Colonic mucosa (tissue), 4 donors: ENCODE results near the gene AUH. TPM values are rescaled to one million over a fixed set of nuclear protein-coding genes. Genes with fewer than 3 reads are reported as not detected.

Experiments
- DNase-seq: peaks from one replicate; pipeline ENCODE4 v3.0.0-alpha.2; 2020
- H3K27ac ChIP-seq: fragments of 200-600 bp; one replicate; pipeline ENCODE4 v1.8.0; 2021
- H3K27me3 ChIP-seq: fragments of 200-600 bp; one replicate; pipeline ENCODE4 v1.8.0; 2021
- H3K36me3 ChIP-seq: fragments of 200-600 bp; one replicate; pipeline ENCODE4 v1.8.0; 2021
- H3K4me1 ChIP-seq: fragments of 200-600 bp; one replicate; pipeline ENCODE4 v1.8.0; 2021; ENCODE audit warnings: mild to moderate bottlenecking
- H3K4me3 ChIP-seq: fragments of 200-600 bp; one replicate; pipeline ENCODE4 v1.8.0; 2021
- H3K9ac ChIP-seq, 2 donors: one replicate each; pipeline ENCODE4 v1.7.0; 2013; ENCODE audit warnings: control low read depth in 2 of 2, low read depth in 2 of 2, low read length in 2 of 2
- H3K9me3 ChIP-seq: fragments of 200-600 bp; one replicate; pipeline ENCODE4 v1.8.0; 2021
- CTCF ChIP-seq: fragments of 200-600 bp; IDR thresholded peaks from one replicate; pipeline ENCODE4 v1.8.0; 2022; ENCODE audit warnings: antibody characterized with exemption, mild to moderate bottlenecking
- intact Hi-C: fragments of 100-400 bp; cut with DNase I; formaldehyde crosslinking; loops from one replicate; pipeline ENCODE4 v1.14.1; 2022
- total RNA-seq, 2 donors: library from RNA; stranded (reverse); fragmentation: NEBNext Ultra II Directional in 1 of 2; extraction: Animal tissue kit (Norgen Biotek cat#: 25700) in 1 of 2; gene quantifications; one replicate each; pipeline ENCODE4 v1.2.1, GENCODE V29; 2021
- donor health status: healthy.
- donor health status: DM: no; HTN: no; CAD: no.
- donor health status: DM: no; HTN: no; CAD: no.

The AUH gene
- total RNA-seq, 2 donors from 2014 or later = 21.5 to 47.6 TPM

- intact Hi-C loops = no loop called here
- H3K9me3 ChIP-seq = no peaks in the 10 kb centered on the region
- no peak for DNase-seq
- no peaks in the 10 kb centered on the region for H3K4me1 ChIP-seq
- no peak overlapping the region for H3K4me3 ChIP-seq
- H3K36me3 ChIP-seq = no peaks in the 10 kb centered on the region
- no peaks in the 10 kb centered on the region for H3K27me3 ChIP-seq
- no peak overlapping the region for H3K9ac ChIP-seq
- no peak overlapping the region for H3K27ac ChIP-seq
- no peak for TF ChIP-seq CTCF
Measured at GRCh38 chr9:91405343-91406077, 43.8 kb upstream of the AUH start.

DNA sequence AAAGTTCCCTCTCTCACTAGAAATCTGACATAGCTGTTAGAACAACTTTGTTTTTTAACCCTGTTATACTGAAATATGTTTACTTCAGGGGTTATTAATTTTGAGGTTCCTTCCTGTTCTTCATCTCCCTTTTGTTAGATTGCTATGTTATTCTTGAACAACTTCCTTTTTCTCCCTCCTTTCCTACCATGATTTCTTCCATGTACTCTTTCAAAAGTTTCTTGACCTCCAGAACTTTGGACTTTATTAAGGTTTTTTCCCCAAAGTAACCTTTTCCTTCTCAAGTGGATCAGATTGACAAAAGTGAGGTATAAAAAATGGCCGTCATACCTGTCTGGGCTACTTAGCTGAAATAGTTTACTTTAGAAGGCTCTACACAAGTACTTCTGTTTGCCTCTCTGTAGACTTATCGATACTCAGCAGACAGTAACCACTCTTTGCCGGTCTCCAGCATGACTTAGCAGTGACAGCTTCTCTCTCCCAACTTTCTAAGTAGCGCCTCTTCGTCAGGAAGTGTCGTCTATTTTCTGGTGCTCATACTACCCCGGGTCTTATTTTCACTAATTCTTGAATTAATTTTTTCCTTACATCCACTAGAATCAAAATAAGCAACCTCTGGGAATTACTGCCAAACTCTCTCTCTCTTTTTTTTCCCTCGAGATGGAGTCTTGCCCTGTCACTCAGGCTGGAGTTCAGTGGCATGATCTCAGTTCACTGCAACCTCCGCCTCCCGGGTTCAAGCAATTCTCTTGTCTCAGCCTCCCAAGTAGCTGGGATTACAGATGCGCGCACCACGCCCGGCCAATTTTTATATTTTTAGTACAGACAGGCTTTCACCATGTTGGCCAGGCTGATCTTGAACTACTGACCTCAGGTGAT lies 42.2 kb upstream of the AUH start:
- DNase-seq = no peak
- H3K9ac ChIP-seq = no peak overlapping the region
- no peak overlapping the region for H3K27ac ChIP-seq
- H3K4me1 ChIP-seq = no peaks in the 10 kb centered on the region
- intact Hi-C loops = no loop called here
- no peaks in the 10 kb centered on the region for H3K36me3 ChIP-seq
- no peak for TF ChIP-seq CTCF
- no peaks in the 10 kb centered on the region for H3K27me3 ChIP-seq
- H3K4me3 ChIP-seq = no peak overlapping the region
- H3K9me3 ChIP-seq = no peaks in the 10 kb centered on the region

- H3K9me3 ChIP-seq = no peaks in the 10 kb centered on the region
- TF ChIP-seq CTCF = no peak
- no peak overlapping the region for H3K4me3 ChIP-seq
- no peaks in the 10 kb centered on the region for H3K36me3 ChIP-seq
- no peak for DNase-seq
- no peaks in the 10 kb centered on the region for H3K4me1 ChIP-seq
- no peak overlapping the region for H3K9ac ChIP-seq
- intact Hi-C loops = no loop called here
- no peak overlapping the region for H3K27ac ChIP-seq
- H3K27me3 ChIP-seq = no peaks in the 10 kb centered on the region
Measured at GRCh38 chr9:91398926-91399325, 37.2 kb upstream of the AUH start.

DNA sequence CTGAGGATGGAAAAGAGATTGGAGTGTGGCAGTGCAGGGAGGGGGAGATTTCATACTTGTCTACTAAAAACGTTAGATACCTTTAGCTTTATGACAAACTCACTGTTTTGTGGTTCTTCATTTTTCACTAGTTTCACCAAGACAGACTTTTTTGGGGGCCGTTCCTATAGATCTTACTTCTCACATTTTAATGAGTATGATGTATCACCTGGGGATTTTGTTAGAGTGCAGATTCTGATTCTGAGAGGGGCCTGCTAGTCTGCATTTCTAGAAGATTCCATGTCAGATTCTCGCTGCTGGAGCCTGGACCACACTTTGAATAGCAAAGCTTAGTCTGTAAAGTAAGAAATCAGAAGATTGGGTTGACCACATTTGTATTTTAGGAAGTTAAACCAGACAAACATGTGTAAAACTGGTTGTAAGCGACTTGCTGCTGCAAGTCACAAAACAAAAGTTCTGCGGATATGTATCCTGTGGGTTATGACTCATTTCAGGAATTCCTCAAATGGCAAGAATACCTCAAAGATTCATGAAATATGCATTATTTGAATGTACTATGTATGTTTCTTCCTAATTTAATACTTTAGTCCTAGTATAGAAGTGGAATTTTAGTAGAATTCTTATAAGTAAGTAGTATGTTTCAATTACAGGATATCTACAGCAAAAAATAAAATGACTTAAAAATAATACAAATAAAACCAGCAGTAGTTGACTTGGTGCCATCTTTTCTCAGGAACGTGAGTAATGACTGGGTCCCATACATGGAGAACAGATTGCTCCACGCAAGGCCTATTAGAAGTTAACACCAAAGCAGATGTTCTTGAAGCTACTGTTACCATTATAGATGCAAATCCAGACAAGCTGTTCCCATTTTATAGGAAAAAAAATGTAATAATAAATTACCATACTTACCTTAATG lies 34.1 kb upstream of the AUH start:
- H3K9me3 ChIP-seq = no peaks in the 10 kb centered on the region
- H3K27me3 ChIP-seq = no peaks in the 10 kb centered on the region
- no peak for TF ChIP-seq CTCF
- no peak overlapping the region for H3K9ac ChIP-seq
- no peaks in the 10 kb centered on the region for H3K4me1 ChIP-seq
- H3K36me3 ChIP-seq = no peaks in the 10 kb centered on the region
- H3K4me3 ChIP-seq = no peak overlapping the region
- H3K27ac ChIP-seq = no peak overlapping the region
- intact Hi-C loops = no loop called here
- DNase-seq = no peak

- H3K27ac ChIP-seq = no peak overlapping the region
- no peaks in the 10 kb centered on the region for H3K4me1 ChIP-seq
- no peak for TF ChIP-seq CTCF
- intact Hi-C loops = no loop called here
- H3K36me3 ChIP-seq = no peaks in the 10 kb centered on the region
- no peak overlapping the region for H3K4me3 ChIP-seq
- H3K9me3 ChIP-seq = no peaks in the 10 kb centered on the region
- H3K9ac ChIP-seq = no peak overlapping the region
- DNase-seq = no peak
- no peaks in the 10 kb centered on the region for H3K27me3 ChIP-seq
Measured at GRCh38 chr9:91395106-91395552, 33.4 kb upstream of the AUH start.
